Measurements from ENCODE around the gene DTNB.

The DTNB gene

DNA sequence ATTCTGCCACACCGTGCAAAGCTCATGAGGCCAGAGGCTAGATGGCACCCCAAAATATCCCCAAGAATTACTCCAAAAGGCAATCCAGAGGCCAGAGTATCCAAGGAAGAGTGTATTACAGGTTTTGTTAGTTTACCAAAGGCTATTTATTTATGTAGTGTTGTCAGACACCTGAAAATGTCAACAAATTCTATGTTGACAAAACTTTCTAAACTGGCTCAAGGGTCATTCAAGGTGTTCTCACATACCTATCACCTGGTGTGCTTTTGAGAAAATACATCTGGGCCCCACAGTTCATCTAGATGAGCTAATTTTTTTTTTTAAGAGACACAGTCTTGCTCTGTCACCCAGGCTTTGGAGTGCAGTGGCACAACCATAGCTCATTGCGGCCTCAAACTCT is 12.4 kb upstream of the DTNB start:
- Histone ChIP-seq H3K4me1 (ENCODE audit: low read length) (no peaks in the 10 kb centered on the region), H3K4me3 (ENCODE audit: low read length) (no peak overlapping the region), H2AFZ (ENCODE audit: low read depth, low read length) (no peak overlapping the region), H3K79me2 (ENCODE audit: low read length) (no peaks in the 10 kb centered on the region), H3K9me3 (ENCODE audit: insufficient read depth, low read length) (no peaks in the 10 kb centered on the region), H3K27ac (ENCODE audit: low read length) (no peak overlapping the region), H3K9ac (ENCODE audit: low read length) (no peak overlapping the region), H3K36me3 (replicated peaks; ENCODE audit: low read depth, low read length) (no peaks in the 10 kb centered on the region), H4K20me1 (ENCODE audit: insufficient read depth, low read length) (no peaks in the 10 kb centered on the region), H3K27me3 (ENCODE audit: low read depth, low read length) (peaks cover 32% of the 10 kb centered on the region), H3K4me2 (ENCODE audit: low read length) (no peak overlapping the region)
- no peak for TF ChIP-seq EZH2phosphoT487 (IDR thresholded peaks at IDR 0.05; ENCODE audit: low read depth)
- TF ChIP-seq, protein P1, sequence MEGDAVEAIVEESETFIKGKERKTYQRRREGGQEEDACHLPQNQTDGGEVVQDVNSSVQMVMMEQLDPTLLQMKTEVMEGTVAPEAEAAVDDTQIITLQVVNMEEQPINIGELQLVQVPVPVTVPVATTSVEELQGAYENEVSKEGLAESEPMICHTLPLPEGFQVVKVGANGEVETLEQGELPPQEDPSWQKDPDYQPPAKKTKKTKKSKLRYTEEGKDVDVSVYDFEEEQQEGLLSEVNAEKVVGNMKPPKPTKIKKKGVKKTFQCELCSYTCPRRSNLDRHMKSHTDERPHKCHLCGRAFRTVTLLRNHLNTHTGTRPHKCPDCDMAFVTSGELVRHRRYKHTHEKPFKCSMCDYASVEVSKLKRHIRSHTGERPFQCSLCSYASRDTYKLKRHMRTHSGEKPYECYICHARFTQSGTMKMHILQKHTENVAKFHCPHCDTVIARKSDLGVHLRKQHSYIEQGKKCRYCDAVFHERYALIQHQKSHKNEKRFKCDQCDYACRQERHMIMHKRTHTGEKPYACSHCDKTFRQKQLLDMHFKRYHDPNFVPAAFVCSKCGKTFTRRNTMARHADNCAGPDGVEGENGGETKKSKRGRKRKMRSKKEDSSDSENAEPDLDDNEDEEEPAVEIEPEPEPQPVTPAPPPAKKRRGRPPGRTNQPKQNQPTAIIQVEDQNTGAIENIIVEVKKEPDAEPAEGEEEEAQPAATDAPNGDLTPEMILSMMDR (IDR thresholded peaks at IDR 0.05; ENCODE audit: low read depth, low read length), result no peak

DNA sequence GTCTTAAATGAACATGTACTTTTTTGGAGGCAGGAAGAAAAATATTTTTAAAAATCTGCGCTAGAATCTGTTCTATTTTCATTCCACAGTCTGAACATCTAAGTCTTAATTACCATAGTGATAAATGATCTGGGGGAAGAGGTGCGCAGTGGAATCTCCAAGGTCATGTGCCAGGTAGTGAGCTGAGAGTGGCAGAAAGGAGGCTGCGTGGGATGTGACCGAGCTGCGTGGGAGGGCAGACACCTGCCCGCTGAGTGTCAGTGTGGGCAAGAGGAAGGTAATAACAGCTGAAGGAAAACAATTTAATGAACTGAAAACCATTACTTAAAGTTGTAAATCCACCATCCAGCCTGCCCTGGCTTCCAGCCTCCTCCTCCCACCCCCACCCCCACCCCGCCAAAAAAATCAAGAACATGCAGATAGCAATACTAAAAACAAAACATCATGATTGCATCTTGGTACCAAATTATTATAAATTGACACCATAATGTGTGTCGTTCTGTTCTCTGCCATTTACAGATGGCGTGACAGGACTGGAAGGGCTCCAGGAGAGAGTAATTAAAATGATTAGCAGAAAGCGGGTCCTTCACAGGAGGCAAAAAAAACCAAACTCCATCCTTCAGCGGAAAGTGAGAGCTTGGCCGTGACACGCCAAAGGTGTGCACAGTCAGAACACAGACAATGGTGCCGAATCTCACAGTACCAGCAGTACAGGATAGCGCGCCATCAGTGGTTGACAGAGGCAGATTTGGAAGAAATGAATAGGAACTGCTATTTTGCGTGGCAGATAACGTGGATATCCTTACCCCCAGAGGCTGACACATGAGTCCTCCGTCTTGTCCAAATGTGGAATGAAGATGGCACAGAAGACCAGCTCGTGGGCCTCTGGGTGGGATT is 11.4 kb upstream of the DTNB start:
- Histone ChIP-seq H3K4me1 (ENCODE audit: low read length) (no peaks in the 10 kb centered on the region), H3K9me3 (ENCODE audit: insufficient read depth, low read length) (no peaks in the 10 kb centered on the region), H3K27ac (ENCODE audit: low read length) (no peak overlapping the region), H3K36me3 (replicated peaks; ENCODE audit: low read depth, low read length) (no peaks in the 10 kb centered on the region), H3K27me3 (ENCODE audit: low read depth, low read length) (peaks cover 29% of the 10 kb centered on the region), H3K9ac (ENCODE audit: low read length) (no peak overlapping the region), H3K79me2 (ENCODE audit: low read length) (no peaks in the 10 kb centered on the region), H3K4me2 (ENCODE audit: low read length) (no peak overlapping the region), H2AFZ (ENCODE audit: low read depth, low read length) (no peak overlapping the region), H4K20me1 (ENCODE audit: insufficient read depth, low read length) (no peaks in the 10 kb centered on the region), H3K4me3 (ENCODE audit: low read length) (no peak overlapping the region)
- TF ChIP-seq, protein P1 (IDR thresholded peaks at IDR 0.05; ENCODE audit: low read depth, low read length), result no peak
- TF ChIP-seq EZH2phosphoT487 (IDR thresholded peaks at IDR 0.05; ENCODE audit: low read depth), result no peak

DNA sequence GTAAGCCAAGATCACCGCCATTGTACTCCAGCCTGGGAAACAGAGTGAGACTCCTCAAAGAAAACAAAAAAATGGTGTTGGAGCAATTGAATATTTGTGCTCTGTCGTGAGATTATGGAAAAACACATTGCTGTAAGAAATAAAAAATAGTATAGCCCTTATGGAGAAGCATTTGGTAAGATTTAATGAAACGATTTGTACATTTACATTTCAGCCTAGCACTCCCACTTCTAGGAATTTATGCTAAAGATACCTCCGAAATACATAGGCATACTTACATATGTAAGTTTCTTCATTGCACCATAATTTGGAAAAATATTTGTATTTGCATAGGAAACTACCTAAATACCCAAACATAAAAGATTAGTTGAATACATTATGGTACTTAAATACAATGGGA is 8.7 kb upstream of the DTNB start:
- TF ChIP-seq, protein P1 (IDR thresholded peaks at IDR 0.05; ENCODE audit: low read depth, low read length), result no peak
- no peak for TF ChIP-seq EZH2phosphoT487 (IDR thresholded peaks at IDR 0.05; ENCODE audit: low read depth)
- Histone ChIP-seq H3K27ac (ENCODE audit: low read length) (no peak overlapping the region), H3K9me3 (ENCODE audit: insufficient read depth, low read length) (no peaks in the 10 kb centered on the region), H4K20me1 (ENCODE audit: insufficient read depth, low read length) (no peaks in the 10 kb centered on the region), H3K4me2 (ENCODE audit: low read length) (no peak overlapping the region), H3K4me1 (ENCODE audit: low read length) (no peaks in the 10 kb centered on the region), H3K36me3 (replicated peaks; ENCODE audit: low read depth, low read length) (no peaks in the 10 kb centered on the region), H2AFZ (ENCODE audit: low read depth, low read length) (no peak overlapping the region), H3K9ac (ENCODE audit: low read length) (no peak overlapping the region), H3K79me2 (ENCODE audit: low read length) (no peaks in the 10 kb centered on the region), H3K27me3 (ENCODE audit: low read depth, low read length) (peaks cover 29% of the 10 kb centered on the region), H3K4me3 (ENCODE audit: low read length) (no peak overlapping the region)

DNA sequence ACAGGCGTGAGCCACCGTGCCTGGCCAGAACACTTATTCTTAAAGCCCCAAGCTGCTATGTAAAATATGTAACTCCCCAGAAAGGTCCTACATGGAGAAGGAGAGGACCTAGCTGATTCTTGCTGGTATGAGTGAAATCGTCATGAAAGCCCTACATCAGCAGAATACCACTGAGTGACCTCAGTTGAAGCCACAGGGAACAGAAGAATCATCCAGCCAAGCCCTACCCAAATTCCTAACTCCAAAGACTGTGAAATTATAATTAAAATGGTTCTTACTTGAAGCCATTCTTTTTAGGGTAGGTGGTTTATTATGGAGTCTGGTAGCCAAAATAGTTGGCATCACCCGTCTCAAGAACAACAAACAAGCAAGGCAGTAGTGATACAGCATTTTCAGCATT is 4.5 kb upstream of the DTNB start:
- no peaks in the 10 kb centered on the region for H3K9me3 ChIP-seq (ENCODE audit: insufficient read depth, low read length)
- H3K27ac ChIP-seq (ENCODE audit: low read length), result no peak overlapping the region
- no peaks in the 10 kb centered on the region for H4K20me1 ChIP-seq (ENCODE audit: insufficient read depth, low read length)
- H2AFZ ChIP-seq (ENCODE audit: low read depth, low read length), result no peak overlapping the region
- 0 out of 2 replicates have a peak, but pooled peaks cover 4% of the 10 kb centered on the region for H3K4me1 ChIP-seq (ENCODE audit: low read length)
- no peaks in the 10 kb centered on the region for H3K79me2 ChIP-seq (ENCODE audit: low read length)
- no peak overlapping the region for H3K4me2 ChIP-seq (ENCODE audit: low read length)
- TF ChIP-seq, protein P1 (IDR thresholded peaks at IDR 0.05; ENCODE audit: low read depth, low read length), result no peak
- no peak for TF ChIP-seq EZH2phosphoT487 (IDR thresholded peaks at IDR 0.05; ENCODE audit: low read depth)
- no peak overlapping the region for H3K4me3 ChIP-seq (ENCODE audit: low read length)
- no peaks in the 10 kb centered on the region for H3K36me3 ChIP-seq (replicated peaks; ENCODE audit: low read depth, low read length)
- no peak overlapping the region for H3K9ac ChIP-seq (ENCODE audit: low read length)
- peaks cover 21% of the 10 kb centered on the region for H3K27me3 ChIP-seq (ENCODE audit: low read depth, low read length)
